ENCODE results near the gene DGKQ.

DGKQ gene

GRCh38 chr4:911871-912490 is 61.4 kb downstream of the DGKQ start:
- TF ChIP-seq PPARA (CRISPR knock-in tag; IDR thresholded peaks at IDR 0.05; ENCODE audit: borderline replicate concordance) (no peak), SNAI2 (CRISPR knock-in tag; IDR thresholded peaks at IDR 0.05) (no peak), CSDC2 (CRISPR knock-in tag; IDR thresholded peaks at IDR 0.05) (no peak), ZNF8 (CRISPR knock-in tag; IDR thresholded peaks at IDR 0.05) (no peak), ESRRG (CRISPR knock-in tag; IDR thresholded peaks at IDR 0.05) (no peak), ZFP3 (CRISPR knock-in tag; IDR thresholded peaks at IDR 0.05) (no peak), TCF4 (CRISPR knock-in tag; IDR thresholded peaks at IDR 0.05; ENCODE audit: borderline replicate concordance) (no peak), ZFP30 (CRISPR knock-in tag; IDR thresholded peaks at IDR 0.05) (no peak), GLIS3 (CRISPR knock-in tag; IDR thresholded peaks at IDR 0.05) (no peak), PATZ1 (CRISPR knock-in tag; IDR thresholded peaks at IDR 0.05; ENCODE audit: borderline replicate concordance) (no peak), RARB (CRISPR knock-in tag; IDR thresholded peaks at IDR 0.05) (no peak), ISL1 (CRISPR knock-in tag; IDR thresholded peaks at IDR 0.05) (no peak), ARNTL (CRISPR knock-in tag; IDR thresholded peaks at IDR 0.05; ENCODE audit: borderline replicate concordance, low read depth) (no peak), BACH2 (CRISPR knock-in tag; IDR thresholded peaks at IDR 0.05; ENCODE audit: borderline replicate concordance) (no peak), ZNF70 (CRISPR knock-in tag; IDR thresholded peaks at IDR 0.05) (no peak), OSR1 (CRISPR knock-in tag; IDR thresholded peaks at IDR 0.05) (no peak)
- ATAC-seq = no peak

- no peak for ATAC-seq
- TF ChIP-seq CSDC2 (CRISPR knock-in tag; IDR thresholded peaks at IDR 0.05) = no peak
- no peak for TF ChIP-seq ZNF8 (CRISPR knock-in tag; IDR thresholded peaks at IDR 0.05)
- no peak for TF ChIP-seq ZFP3 (CRISPR knock-in tag; IDR thresholded peaks at IDR 0.05)
- TF ChIP-seq ESRRG (CRISPR knock-in tag; IDR thresholded peaks at IDR 0.05) = no peak
- no peak for TF ChIP-seq CREB5 (CRISPR knock-in tag; IDR thresholded peaks at IDR 0.05; ENCODE audit: low read depth)
- TF ChIP-seq OSR1 (CRISPR knock-in tag; IDR thresholded peaks at IDR 0.05) = no peak
Observed at GRCh38 chr4:911221-911751, 62.1 kb downstream of the DGKQ start.

GRCh38 chr4:910366-911091 is 62.8 kb downstream of the DGKQ start:
- no peak for ATAC-seq
- TF ChIP-seq ZC3H10 (CRISPR knock-in tag; IDR thresholded peaks at IDR 0.05) (no peak), PATZ1 (CRISPR knock-in tag; IDR thresholded peaks at IDR 0.05; ENCODE audit: borderline replicate concordance) (no peak), GLIS3 (CRISPR knock-in tag; IDR thresholded peaks at IDR 0.05) (no peak), ISL1 (CRISPR knock-in tag; IDR thresholded peaks at IDR 0.05) (no peak), POU6F1 (CRISPR knock-in tag; IDR thresholded peaks at IDR 0.05; ENCODE audit: borderline replicate concordance, low read depth) (no peak), RARB (CRISPR knock-in tag; IDR thresholded peaks at IDR 0.05) (no peak), BACH2 (CRISPR knock-in tag; IDR thresholded peaks at IDR 0.05; ENCODE audit: borderline replicate concordance) (no peak), TSHZ2 (CRISPR knock-in tag; IDR thresholded peaks at IDR 0.05) (no peak), PPARA (CRISPR knock-in tag; IDR thresholded peaks at IDR 0.05; ENCODE audit: borderline replicate concordance) (no peak), CSRNP3 (CRISPR knock-in tag; IDR thresholded peaks at IDR 0.05) (no peak), ZFP3 (CRISPR knock-in tag; IDR thresholded peaks at IDR 0.05) (no peak), OSR1 (CRISPR knock-in tag; IDR thresholded peaks at IDR 0.05) (no peak), CREB5 (CRISPR knock-in tag; IDR thresholded peaks at IDR 0.05; ENCODE audit: low read depth) (no peak), ZNF8 (CRISPR knock-in tag; IDR thresholded peaks at IDR 0.05) (no peak), ZNF565 (CRISPR knock-in tag; conservative IDR thresholded peaks at IDR 0.05; ENCODE audit: low read depth) (no peak), CSDC2 (CRISPR knock-in tag; IDR thresholded peaks at IDR 0.05) (no peak)
